ENCODE data around the gene ZNF436. TPM values are rescaled to one million over a fixed set of nuclear protein-coding genes. Genes with fewer than 3 reads are reported as not detected.
"Not testable (repeated sequence)": the region's sequence is repeated elsewhere in the genome, so short reads cannot be mapped to it uniquely, and the experiment has no call there.

Gene ZNF436
- total and polyA plus RNA-seq, 2 experiments from 2014 or later: 0.23 to 1.0 TPM

GRCh38 chr1:23322770-23323169, 46.9 kb downstream of the ZNF436 start:
- Histone ChIP-seq H3K9me2 (ENCODE audit: insufficient read depth) (no peaks in the 10 kb centered on the region), H3K4me1 (ENCODE audit: insufficient read depth) (no peaks in the 10 kb centered on the region), H3K4me2 (no peak overlapping the region), H4K20me1 (replicated peaks; ENCODE audit: insufficient read depth) (peaks cover 62% of the 10 kb centered on the region), H3K79me2 (replicated peaks; ENCODE audit: insufficient read depth) (peaks cover 71% of the 10 kb centered on the region), H3K27ac (ENCODE audit: low read depth) (no peak overlapping the region), H3K27me3 (ENCODE audit: insufficient read depth) (no peaks in the 10 kb centered on the region), H2AFZ (no peak overlapping the region), H3K4me3 (no peak overlapping the region), H3F3A (replicated peaks; ENCODE audit: low read depth) (no peaks in the 10 kb centered on the region; the same call in 1 of the 2 replicates), H3K36me3 (ENCODE audit: insufficient read depth) (peaks cover 60% of the 10 kb centered on the region)
- no peak for ATAC-seq
- Mint-ChIP-seq H3K4me1 (no peaks in the 10 kb centered on the region), H3K4me3 (no peak overlapping the region), H3K27ac (no peak overlapping the region), H3K36me3 (ENCODE audit: low read depth) (peaks cover 65% of the 10 kb centered on the region), H3K27me3 (ENCODE audit: insufficient read depth, low read depth, poor library complexity) (peaks cover 2% of the 10 kb centered on the region), H3K9me3 (no peaks in the 10 kb centered on the region)
- no peak for TF ChIP-seq NANOG (IDR thresholded peaks at IDR 0.05; ENCODE audit: borderline replicate concordance)
- no peak for TF ChIP-seq JUNB (IDR thresholded peaks at IDR 0.05; ENCODE audit: unreplicated experiment)
- no peak for DNase-seq (ENCODE audit: low spot score)

- Mint-ChIP-seq H3K27ac (peak overlapping the region; percentile 49; the same call in 1 of the 2 replicates), H3K36me3 (ENCODE audit: low read depth) (peaks cover 47% of the 10 kb centered on the region), H3K4me1 (peaks cover 31% of the 10 kb centered on the region)
- not testable (repeated sequence) for H3F3A ChIP-seq (replicated peaks; ENCODE audit: low read depth); H3K27me3 Mint-ChIP-seq (ENCODE audit: insufficient read depth, low read depth, poor library complexity); H3K4me3 ChIP-seq; H3K79me2 ChIP-seq (replicated peaks; ENCODE audit: insufficient read depth); H3K9me2 ChIP-seq (ENCODE audit: insufficient read depth); ATAC-seq; H2AFZ ChIP-seq; H3K27me3 ChIP-seq (ENCODE audit: insufficient read depth); H3K4me3 Mint-ChIP-seq; H3K9me3 Mint-ChIP-seq
- H3K4me1 ChIP-seq (ENCODE audit: insufficient read depth): peaks cover 18% of the 10 kb centered on the region
- peaks cover 15% of the 10 kb centered on the region for H4K20me1 ChIP-seq (replicated peaks; ENCODE audit: insufficient read depth)
- H3K27ac ChIP-seq (ENCODE audit: low read depth): peak overlapping the region; percentile 15; the same call in 1 of the 2 replicates
- H3K36me3 ChIP-seq (ENCODE audit: insufficient read depth): peaks cover 13% of the 10 kb centered on the region; the same call in 1 of the 2 replicates
- peak; percentile 16 for DNase-seq (ENCODE audit: low spot score)
- 0 out of 2 replicates have a peak overlapping the region, but pooled peaks have one; percentile 6 for H3K4me2 ChIP-seq
Observed at GRCh38 chr1:23310280-23310679, 59.4 kb downstream of the ZNF436 start.

Other genes with a start within 250 kb of the ZNF436 start
- 44.1 and 45.7 TPM in 2 replicates for gene LUZP1, start 201.0 kb downstream of the ZNF436 start, total RNA-seq (2014; rRNA removed; shearing (Covaris generic))
- 125 and 152 TPM in 2 replicates for gene LUZP1, start 201.0 kb downstream of the ZNF436 start, polyA plus RNA-seq (2016; fragmentation: Nextera tagmentation; extraction: Ambion mirVana)
- gene HTR1D, start 152.3 kb downstream of the ZNF436 start, total RNA-seq (2014; rRNA removed; shearing (Covaris generic)): 4.1 and 4.7 TPM in 2 replicates
- 2.1 and 2.4 TPM in 2 replicates for gene HTR1D, start 152.3 kb downstream of the ZNF436 start, polyA plus RNA-seq (2016; fragmentation: Nextera tagmentation; extraction: Ambion mirVana)
- gene HNRNPR, start 25.6 kb downstream of the ZNF436 start, total RNA-seq (2014; rRNA removed; shearing (Covaris generic)): 147 and 169 TPM in 2 replicates
- gene HNRNPR, start 25.6 kb downstream of the ZNF436 start, polyA plus RNA-seq (2016; fragmentation: Nextera tagmentation; extraction: Ambion mirVana): 183 and 200 TPM in 2 replicates
- not detected in 2 replicates for gene TCEA3, start 54.9 kb upstream of the ZNF436 start, total RNA-seq (2014; rRNA removed; shearing (Covaris generic))
- 0.19 TPM in 1 of 2 replicates, not detected in the other for gene TCEA3, start 54.9 kb upstream of the ZNF436 start, polyA plus RNA-seq (2016; fragmentation: Nextera tagmentation; extraction: Ambion mirVana)
- gene ASAP3, start 114.3 kb upstream of the ZNF436 start, total RNA-seq (2014; rRNA removed; shearing (Covaris generic)): 78.3 and 98.2 TPM in 2 replicates
- 28.0 and 31.3 TPM in 2 replicates for gene ASAP3, start 114.3 kb upstream of the ZNF436 start, polyA plus RNA-seq (2016; fragmentation: Nextera tagmentation; extraction: Ambion mirVana)
- gene E2F2, start 161.4 kb upstream of the ZNF436 start, total RNA-seq (2014; rRNA removed; shearing (Covaris generic)): 2.6 and 3.4 TPM in 2 replicates
- gene E2F2, start 161.4 kb upstream of the ZNF436 start, polyA plus RNA-seq (2016; fragmentation: Nextera tagmentation; extraction: Ambion mirVana): 0.78 and 1.6 TPM in 2 replicates
- 153 and 164 TPM in 2 replicates for gene ID3, start 189.7 kb upstream of the ZNF436 start, total RNA-seq (2014; rRNA removed; shearing (Covaris generic))
- 330 and 345 TPM in 2 replicates for gene ID3, start 189.7 kb upstream of the ZNF436 start, polyA plus RNA-seq (2016; fragmentation: Nextera tagmentation; extraction: Ambion mirVana)

Data from GM23338 (cell line).